HL-60/S4 treated with phorbol 12-myristate 13-acetate at 8.2 ng/mL for 4 days and 3 days (cell line): Measurements from ENCODE around the gene PRDM10.
"Not testable (repeated sequence)": the region's sequence is repeated elsewhere in the genome, so short reads cannot be mapped to it uniquely, and the experiment has no call there.

Experiments
- in situ Hi-C: fragments of 300-500 bp; cut with MboI; formaldehyde crosslinking; loops from 2 replicates; pipeline ENCODE4 v1.15.0; 2022; ENCODE audit warnings: low sequenced_read_pairs

Gene PRDM10

GRCh38 chr11:130020323-130020722, 17.7 kb upstream of the PRDM10 start:
- in situ Hi-C loops, result no loop called here

- in situ Hi-C loops, result not testable (repeated sequence)
Measured at GRCh38 chr11:130015846-130016245, 13.2 kb upstream of the PRDM10 start.

GRCh38 chr11:130008326-130008725, 5.7 kb upstream of the PRDM10 start:
- in situ Hi-C loops, result no loop called here

GRCh38 chr11:130006929-130007328, 4.3 kb upstream of the PRDM10 start:
- in situ Hi-C loops, result no loop called here

GRCh38 chr11:130003717-130004001, 1.0 kb upstream of the PRDM10 start:
- in situ Hi-C loops, result no loop called here

- in situ Hi-C loops, result no loop called here
Measured at GRCh38 chr11:130002846-130003716, 446 bp upstream of the PRDM10 start.

- in situ Hi-C loops, result no loop called here
Measured at GRCh38 chr11:130001461-130002351, 929 bp downstream of the PRDM10 start.

- in situ Hi-C loops, result no loop called here
Measured at GRCh38 chr11:130000552-130001176, 2.0 kb downstream of the PRDM10 start.

GRCh38 chr11:129999407-129999806, 3.2 kb downstream of the PRDM10 start:
- in situ Hi-C loops, result no loop called here

- in situ Hi-C loops, result no loop called here
Measured at GRCh38 chr11:129998905-129999304, 3.7 kb downstream of the PRDM10 start.

GRCh38 chr11:129998107-129998506, 4.5 kb downstream of the PRDM10 start:
- in situ Hi-C loops, result no loop called here

GRCh38 chr11:129997513-129997912, 5.1 kb downstream of the PRDM10 start:
- in situ Hi-C loops, result no loop called here

- in situ Hi-C loops, result no loop called here
Measured at GRCh38 chr11:129996113-129996870, 6.3 kb downstream of the PRDM10 start.

- in situ Hi-C loops, result no loop called here
Measured at GRCh38 chr11:129995163-129995562, 7.5 kb downstream of the PRDM10 start.

GRCh38 chr11:129992161-129992944, 10.3 kb downstream of the PRDM10 start:
- in situ Hi-C loops, result no loop called here

GRCh38 chr11:129989149-129989813, 13.4 kb downstream of the PRDM10 start:
- in situ Hi-C loops, result no loop called here

- in situ Hi-C loops, result no loop called here
Measured at GRCh38 chr11:129987950-129988349, 14.7 kb downstream of the PRDM10 start.

GRCh38 chr11:129985823-129986222, 16.8 kb downstream of the PRDM10 start:
- in situ Hi-C loops, result no loop called here

GRCh38 chr11:129980086-129980485, 22.5 kb downstream of the PRDM10 start:
- in situ Hi-C loops, result no loop called here
